ENCODE results near the gene RPAIN.
A peak's percentile ranks its signal among the peaks of the same experiment; 100 is the strongest.

The RPAIN gene, protein sequence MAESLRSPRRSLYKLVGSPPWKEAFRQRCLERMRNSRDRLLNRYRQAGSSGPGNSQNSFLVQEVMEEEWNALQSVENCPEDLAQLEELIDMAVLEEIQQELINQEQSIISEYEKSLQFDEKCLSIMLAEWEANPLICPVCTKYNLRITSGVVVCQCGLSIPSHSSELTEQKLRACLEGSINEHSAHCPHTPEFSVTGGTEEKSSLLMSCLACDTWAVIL

DNA sequence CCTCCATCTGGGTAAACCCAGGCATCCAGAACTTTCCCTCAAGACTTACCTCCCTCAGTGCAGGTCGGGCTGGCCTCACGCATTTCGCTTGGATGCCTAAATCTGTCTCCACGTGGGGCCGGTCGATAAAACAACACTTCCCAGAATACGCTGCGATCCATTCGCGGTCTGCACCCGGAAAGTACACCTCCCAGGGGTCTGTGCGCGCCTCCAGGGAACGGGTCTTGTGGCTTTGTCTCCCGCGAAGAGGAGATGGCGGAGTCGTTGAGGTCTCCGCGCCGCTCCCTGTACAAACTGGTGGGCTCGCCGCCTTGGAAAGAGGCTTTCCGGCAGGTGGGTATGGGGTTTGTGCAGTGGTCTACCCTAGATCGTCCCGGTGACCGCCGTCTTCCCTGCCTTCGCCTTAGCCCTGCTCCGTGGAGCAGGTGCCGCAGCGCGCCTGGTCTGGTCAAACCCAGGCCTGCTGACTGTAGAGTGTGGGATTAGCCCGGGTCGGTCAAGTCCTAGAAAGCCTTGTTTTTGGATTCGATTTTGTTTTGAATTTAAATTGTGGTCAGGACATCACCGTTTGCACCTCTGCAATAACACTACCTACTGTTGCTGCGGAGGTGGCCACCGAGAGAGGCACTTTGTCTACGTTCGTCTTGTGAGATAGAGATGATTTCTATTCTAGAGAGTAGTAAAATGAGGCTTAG lies at the start of gene RPAIN:
Gene RPAIN (plus strand): TSS at position 224 of the 695 bp plus-strand sequence. CDS start 29 bp downstream, at position 253.
- peak; percentile 91 for DNase-seq

DNA sequence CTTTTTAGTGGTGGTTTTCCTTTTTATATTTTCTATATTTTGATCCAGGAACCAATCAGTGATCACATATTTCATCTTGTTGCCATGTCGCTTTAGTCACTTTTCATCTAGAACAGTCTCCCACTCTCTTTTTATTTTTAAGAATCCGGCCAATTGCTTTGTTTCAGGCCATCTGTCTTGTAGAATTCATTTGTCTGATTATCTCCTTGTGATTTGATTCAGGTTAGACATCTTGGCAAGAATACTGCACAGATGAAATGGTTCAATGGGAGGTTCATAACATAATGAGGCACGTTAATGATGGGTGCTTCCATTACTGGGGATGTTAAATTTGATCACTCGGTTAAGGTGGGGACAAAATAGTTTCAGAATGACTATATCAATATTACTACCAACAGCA lies 49.6 kb upstream of the RPAIN start:
- no peak for DNase-seq

DNA sequence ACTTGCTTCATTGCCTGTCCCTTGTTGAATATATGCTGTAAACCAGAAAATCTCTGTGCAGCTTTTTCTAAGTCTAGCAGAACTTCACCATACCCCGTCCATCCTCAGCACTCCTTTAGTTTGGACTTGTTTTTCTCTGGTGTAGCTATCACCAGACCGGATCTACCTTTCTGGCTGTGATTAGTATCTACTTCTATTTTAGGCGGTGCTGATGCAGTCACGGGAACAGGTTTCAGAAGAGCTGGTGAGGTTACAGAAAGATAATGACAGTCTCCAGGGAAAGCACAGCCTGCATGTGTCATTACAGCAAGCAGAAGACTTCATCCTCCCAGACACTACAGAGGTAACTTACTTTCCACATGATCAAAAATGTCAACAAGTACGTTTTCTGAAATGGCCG lies 46.9 kb upstream of the RPAIN start:
- no peak for DNase-seq

- no peak for DNase-seq
Observed at GRCh38 chr17:5378566-5379207, 41.3 kb upstream of the RPAIN start.

DNA sequence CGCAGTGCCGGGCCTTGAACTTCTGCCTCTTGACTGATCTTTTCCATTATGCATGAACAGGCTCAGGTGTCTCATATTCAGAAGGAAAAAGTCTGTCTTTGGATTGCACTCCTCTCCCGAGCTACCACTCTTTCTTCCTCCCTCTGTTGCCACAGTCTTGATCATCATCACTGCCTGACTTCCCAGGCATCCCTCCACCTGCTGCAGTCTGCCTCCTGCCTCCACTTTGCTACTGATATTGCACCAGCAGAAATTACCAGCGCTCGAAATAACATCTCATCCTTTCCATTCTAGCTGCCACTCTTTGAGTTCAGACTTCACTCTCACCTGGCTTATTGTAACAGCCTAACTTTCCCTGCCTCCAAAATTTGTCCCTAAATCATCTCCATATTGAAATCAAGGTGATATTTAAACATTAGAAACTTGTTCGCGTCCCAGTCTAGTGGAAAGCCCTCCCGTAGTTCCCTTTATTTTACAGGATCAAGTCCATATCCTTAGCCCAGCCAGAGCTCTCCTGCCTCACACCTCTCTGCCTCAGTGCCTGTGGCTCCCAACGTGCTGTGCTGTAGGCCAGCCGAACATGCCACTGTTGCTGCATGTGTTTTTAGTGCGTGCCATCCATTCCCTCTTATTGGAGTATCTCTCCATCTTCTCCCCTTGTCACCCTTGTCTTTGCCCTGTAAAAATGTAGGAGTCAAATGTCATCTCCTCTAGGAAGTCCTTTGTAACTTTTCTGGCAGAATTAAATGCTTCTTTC lies 40.5 kb upstream of the RPAIN start:
- DNase-seq: no peak

- no peak for DNase-seq
Observed at GRCh38 chr17:5380491-5381135, 39.4 kb upstream of the RPAIN start.

DNA sequence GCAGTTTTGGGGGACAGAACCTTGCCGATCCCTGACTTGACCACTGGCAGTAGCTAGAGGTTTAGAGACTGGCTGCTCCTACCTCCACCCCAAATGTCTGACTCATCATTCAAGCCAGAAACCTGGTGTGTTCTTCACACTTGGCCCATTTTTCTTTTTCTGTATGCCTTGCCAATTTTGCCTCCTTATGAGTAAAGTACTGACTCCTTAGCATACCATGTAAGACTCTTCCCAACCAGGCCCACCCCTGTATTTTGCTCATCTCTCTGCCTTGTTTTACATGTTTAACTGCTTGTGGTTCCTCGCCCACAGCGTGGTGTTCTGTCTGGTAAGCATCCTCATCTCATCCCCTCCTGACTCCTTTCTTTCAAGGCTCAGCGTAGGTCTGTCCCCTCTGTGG lies 38.4 kb upstream of the RPAIN start:
- DNase-seq: no peak

DNA sequence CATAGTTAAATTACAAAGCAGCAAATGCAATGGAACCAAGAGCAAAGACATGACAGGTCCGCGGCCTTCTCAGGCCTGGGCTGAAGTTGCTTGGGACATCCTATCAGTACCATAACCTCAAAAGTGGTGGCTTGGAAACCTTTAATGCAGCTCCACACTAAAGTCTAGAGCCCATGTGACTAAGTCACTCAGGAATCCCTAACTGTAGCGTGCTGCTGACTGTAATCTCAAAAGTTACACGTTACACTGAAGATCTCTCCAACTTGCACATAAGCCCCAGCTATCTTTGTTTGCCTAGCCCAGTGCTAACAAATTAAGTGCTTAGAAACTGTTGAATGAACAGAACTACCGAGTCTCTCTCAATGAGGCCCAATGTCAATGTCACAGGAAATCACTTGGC lies 28.3 kb upstream of the RPAIN start:
- no peak for DNase-seq

- peak; percentile 26 for DNase-seq
Observed at GRCh38 chr17:5396612-5397011, 23.4 kb upstream of the RPAIN start.

GRCh38 chr17:5399767-5400166 lies 20.2 kb upstream of the RPAIN start:
- no peak for DNase-seq

GRCh38 chr17:5405400-5405799 lies 14.6 kb upstream of the RPAIN start:
- DNase-seq: no peak

DNA sequence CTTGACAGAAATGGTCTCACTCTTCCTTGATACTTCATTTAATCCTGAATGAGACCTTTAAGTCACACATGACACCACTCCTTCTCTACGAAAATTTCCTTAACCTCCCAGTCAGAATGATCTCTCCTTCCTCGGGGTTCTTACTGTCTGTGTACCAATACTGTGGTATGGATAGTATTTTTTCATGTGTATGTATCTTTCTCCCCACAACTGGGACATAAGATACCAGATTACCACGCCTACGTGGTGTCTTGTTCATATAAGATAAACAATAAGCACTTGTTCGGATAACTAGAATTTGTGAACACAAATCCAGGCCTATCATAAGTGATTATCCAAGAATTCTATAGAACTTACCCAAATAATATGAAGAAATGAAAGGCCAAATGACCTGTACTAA lies 11.8 kb upstream of the RPAIN start:
- DNase-seq: no peak

- peak; percentile 34 for DNase-seq
Observed at GRCh38 chr17:5410594-5411272, 9.2 kb upstream of the RPAIN start.

DNA sequence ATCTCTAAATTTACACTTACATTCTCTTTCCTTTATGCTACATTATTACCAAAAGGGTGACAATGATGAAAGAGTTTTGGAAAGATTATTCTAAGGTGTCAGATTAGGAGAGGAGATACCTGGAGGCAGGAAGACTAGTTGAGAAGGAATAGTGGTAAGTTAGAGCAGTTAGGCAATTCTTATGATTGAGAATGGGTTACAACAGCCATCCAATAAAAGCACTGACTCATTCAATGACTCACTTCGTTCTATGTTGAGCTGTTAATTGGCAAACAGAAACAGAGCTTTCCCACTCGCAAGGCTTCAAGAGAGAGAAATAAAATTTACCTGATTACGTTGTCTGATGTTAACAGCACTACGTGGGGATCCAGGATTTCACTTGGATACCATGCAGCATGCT lies 6.3 kb upstream of the RPAIN start:
- peak; percentile 58 for DNase-seq

GRCh38 chr17:5416901-5417300 lies 3.1 kb upstream of the RPAIN start:
- no peak for DNase-seq

GRCh38 chr17:5418858-5419355 lies 1.1 kb upstream of the RPAIN start:
- DNase-seq: peak; percentile 83

DNA sequence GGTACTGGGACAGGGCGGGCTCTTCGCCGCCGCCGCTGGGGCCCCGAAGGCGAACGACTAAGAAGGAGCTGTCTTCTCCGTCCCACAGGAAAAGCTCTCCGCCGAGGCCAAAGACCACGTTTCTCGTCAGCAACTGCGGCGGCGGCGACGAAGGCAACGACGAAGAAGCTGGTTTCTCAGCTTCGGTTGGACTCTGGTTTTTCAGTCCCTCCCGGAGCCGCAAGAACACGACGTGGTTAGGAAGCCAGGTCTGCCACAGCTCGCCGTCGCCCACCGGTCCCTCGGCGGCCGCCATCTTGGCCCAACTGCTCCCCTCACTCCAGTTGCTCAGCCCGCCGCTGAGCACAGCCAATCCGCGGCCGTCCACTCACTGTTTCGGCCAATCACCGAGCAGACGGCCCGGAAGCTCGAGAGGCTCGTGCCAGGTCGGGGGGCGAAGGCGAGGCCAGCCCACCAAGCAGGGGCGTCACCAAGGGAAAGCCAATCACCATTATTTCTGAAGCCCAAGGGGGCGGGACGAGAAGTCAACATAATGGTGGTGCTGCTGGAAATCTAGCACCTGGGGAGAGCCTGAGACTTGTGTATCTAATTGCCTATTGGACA lies 525 bp upstream of the RPAIN start, which contains the start of gene NUP88:
Gene NUP88 (minus strand): TSS at position 307 of the 603 bp plus-strand sequence. CDS start 12 bp downstream, at position 295.
- DNase-seq: peak; percentile 99

DNA sequence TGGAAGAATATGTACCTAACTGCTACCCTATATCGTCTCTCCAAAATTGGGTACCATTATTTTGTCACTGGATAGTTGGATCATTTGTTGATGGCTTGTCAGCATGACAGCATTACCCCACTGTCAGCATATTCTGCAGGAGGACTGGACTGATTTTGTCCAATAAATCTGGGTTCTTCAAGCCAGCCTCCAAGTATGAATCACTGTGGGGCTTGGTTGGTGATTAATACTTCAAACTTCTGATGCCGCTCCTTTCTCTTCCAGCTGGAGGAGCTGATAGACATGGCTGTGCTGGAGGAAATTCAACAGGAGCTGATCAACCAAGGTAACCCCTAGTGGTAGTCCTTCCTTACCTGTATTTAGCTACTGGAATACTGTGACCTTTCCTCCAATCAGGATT lies 2.5 kb downstream of the RPAIN start:
- no peak for DNase-seq

- DNase-seq: no peak
Observed at GRCh38 chr17:5424909-5425308, 4.9 kb downstream of the RPAIN start.

DNA sequence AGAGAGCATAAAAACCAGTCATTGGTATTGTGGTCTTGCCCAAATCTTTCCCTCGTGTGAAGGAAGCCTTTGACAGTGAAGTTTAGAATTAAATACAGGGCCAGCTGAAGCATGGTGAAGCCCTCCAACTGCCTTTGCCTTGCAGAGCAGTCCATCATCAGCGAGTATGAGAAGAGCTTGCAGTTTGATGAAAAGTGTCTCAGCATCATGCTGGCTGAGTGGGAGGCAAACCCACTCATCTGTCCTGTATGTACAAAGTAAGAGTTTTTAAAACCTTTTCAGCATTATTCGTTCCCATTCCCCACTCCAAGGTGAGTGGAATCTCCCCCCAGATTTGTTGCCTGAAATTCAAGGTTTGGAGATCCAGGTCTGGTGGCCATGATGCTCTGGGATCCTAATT lies 5.8 kb downstream of the RPAIN start:
- DNase-seq: no peak

GRCh38 chr17:5429191-5429887 lies 9.4 kb downstream of the RPAIN start:
- DNase-seq: no peak

Data from activated CD4-positive, alpha-beta T cell treated with anti-CD3 and anti-CD28 coated beads, Interleukin-10, Interleukin-2, amounts not matched to agents 100 ng/mL and 50 ng/mL, durations not matched to agents 16 hours and 8 hours (primary cell).